ENCODE results near the gene SPTLC3.

Gene SPTLC3

GRCh38 chr20:13017883-13018535 lies 9.2 kb downstream of the SPTLC3 start:
- H3K4me3 ChIP-seq (ENCODE audit: low read depth, low read length), result no peak overlapping the region
- TF ChIP-seq CTCF (IDR thresholded peaks at IDR 0.05; ENCODE audit: low read depth, low read length, missing control alignments), result no peak
- no peak for DNase-seq (ENCODE audit: low read depth)

- no peak for DNase-seq (ENCODE audit: low read depth)
- no peak for TF ChIP-seq CTCF (IDR thresholded peaks at IDR 0.05; ENCODE audit: low read depth, low read length, missing control alignments)
- no peak overlapping the region for H3K4me3 ChIP-seq (ENCODE audit: low read depth, low read length)
Measured at GRCh38 chr20:13021205-13021970, 12.6 kb downstream of the SPTLC3 start.

- no peak overlapping the region for H3K4me3 ChIP-seq (ENCODE audit: low read depth, low read length)
- no peak for TF ChIP-seq CTCF (IDR thresholded peaks at IDR 0.05; ENCODE audit: low read depth, low read length, missing control alignments)
- DNase-seq (ENCODE audit: low read depth), result no peak
Measured at GRCh38 chr20:13022401-13023155, 13.8 kb downstream of the SPTLC3 start.

GRCh38 chr20:13024596-13024995 lies 15.8 kb downstream of the SPTLC3 start:
- no peak overlapping the region for H3K4me3 ChIP-seq (ENCODE audit: low read depth, low read length)
- DNase-seq (ENCODE audit: low read depth), result no peak
- TF ChIP-seq CTCF (IDR thresholded peaks at IDR 0.05; ENCODE audit: low read depth, low read length, missing control alignments), result no peak

GRCh38 chr20:13025181-13025580 lies 16.4 kb downstream of the SPTLC3 start:
- TF ChIP-seq CTCF (IDR thresholded peaks at IDR 0.05; ENCODE audit: low read depth, low read length, missing control alignments), result no peak
- no peak for DNase-seq (ENCODE audit: low read depth)

GRCh38 chr20:13028001-13028400 lies 19.2 kb downstream of the SPTLC3 start:
- TF ChIP-seq CTCF (IDR thresholded peaks at IDR 0.05; ENCODE audit: low read depth, low read length, missing control alignments), result no peak
- DNase-seq (ENCODE audit: low read depth), result no peak
- no peak overlapping the region for H3K4me3 ChIP-seq (ENCODE audit: low read depth, low read length)

More at GRCh38 chr20:13025181-13025580, 16.4 kb downstream of the SPTLC3 start:
- no peak overlapping the region for H3K4me3 ChIP-seq (ENCODE audit: low read depth, low read length)

Data from GM12864 (cell line).